ENCODE results near the gene ACTA1.

DNA sequence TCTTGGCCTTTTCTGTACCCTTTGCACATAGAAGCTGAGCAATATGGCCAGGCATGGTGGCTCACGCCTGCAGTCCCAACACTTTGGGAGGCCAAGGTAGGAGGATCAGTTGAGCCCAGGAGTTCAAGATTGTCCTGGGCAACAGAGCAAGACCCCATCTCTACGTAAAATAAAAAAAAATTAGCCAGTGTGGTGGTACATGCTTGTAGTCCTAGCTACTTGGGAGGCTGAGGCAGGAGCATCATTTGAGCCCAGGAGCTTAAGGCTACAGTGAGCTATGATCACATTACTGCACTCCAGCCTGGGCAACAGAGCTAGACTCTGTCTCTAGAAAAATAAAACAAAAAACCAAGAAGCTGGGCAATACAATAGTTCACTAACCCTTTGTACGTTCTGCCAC lies 6.3 kb downstream of the ACTA1 start:
- TF ChIP-seq, protein P1, sequence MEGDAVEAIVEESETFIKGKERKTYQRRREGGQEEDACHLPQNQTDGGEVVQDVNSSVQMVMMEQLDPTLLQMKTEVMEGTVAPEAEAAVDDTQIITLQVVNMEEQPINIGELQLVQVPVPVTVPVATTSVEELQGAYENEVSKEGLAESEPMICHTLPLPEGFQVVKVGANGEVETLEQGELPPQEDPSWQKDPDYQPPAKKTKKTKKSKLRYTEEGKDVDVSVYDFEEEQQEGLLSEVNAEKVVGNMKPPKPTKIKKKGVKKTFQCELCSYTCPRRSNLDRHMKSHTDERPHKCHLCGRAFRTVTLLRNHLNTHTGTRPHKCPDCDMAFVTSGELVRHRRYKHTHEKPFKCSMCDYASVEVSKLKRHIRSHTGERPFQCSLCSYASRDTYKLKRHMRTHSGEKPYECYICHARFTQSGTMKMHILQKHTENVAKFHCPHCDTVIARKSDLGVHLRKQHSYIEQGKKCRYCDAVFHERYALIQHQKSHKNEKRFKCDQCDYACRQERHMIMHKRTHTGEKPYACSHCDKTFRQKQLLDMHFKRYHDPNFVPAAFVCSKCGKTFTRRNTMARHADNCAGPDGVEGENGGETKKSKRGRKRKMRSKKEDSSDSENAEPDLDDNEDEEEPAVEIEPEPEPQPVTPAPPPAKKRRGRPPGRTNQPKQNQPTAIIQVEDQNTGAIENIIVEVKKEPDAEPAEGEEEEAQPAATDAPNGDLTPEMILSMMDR (IDR thresholded peaks at IDR 0.05): no peak
- no peak for TF ChIP-seq POLR2A (IDR thresholded peaks at IDR 0.05)
- no peak for TF ChIP-seq POLR2AphosphoS5 (IDR thresholded peaks at IDR 0.05)
- no peak for TF ChIP-seq EP300 (IDR thresholded peaks at IDR 0.05)
